ENCODE results near the gene CMTM1. TPM values are rescaled to one million over a fixed set of nuclear protein-coding genes. Genes with fewer than 3 reads are reported as not detected.

The CMTM1 gene
- total RNA-seq, 4 donors from 2014 or later, result 2.0 to 5.1 (median 2.1) TPM; not detected in 1

GRCh38 chr16:66553223-66553622 is 13.0 kb upstream of the CMTM1 start:
- 20 to 23% methylated on average over 8 of the region's 8 CpGs for WGBS, 2 donors
- Histone ChIP-seq H3K36me3 (no peaks in the 10 kb centered on the region), H3K4me3 (peak overlapping the region; percentile 56 to 71 (median 70)), H3K27me3 (no peaks in the 10 kb centered on the region), H3K27ac (peak overlapping the region in 3 of 4 donors; percentile 32 to 96 (median 95)), H3K9me3 (no peaks in the 10 kb centered on the region), H3K4me1 (peaks cover 0 to 77% (median 31%) of the 10 kb centered on the region in 4 donors)
- TF ChIP-seq EP300 (IDR thresholded peaks at IDR 0.05), result no peak
- no peak for TF ChIP-seq CTCF (IDR thresholded peaks at IDR 0.05)
- TF ChIP-seq POLR2A (IDR thresholded peaks at IDR 0.05), result no peak
- DNase-seq (ENCODE audit: low spot score in 2 of 2), result no peak

GRCh38 chr16:66554021-66554420 is 12.2 kb upstream of the CMTM1 start:
- TF ChIP-seq CTCF (IDR thresholded peaks at IDR 0.05) (no peak), POLR2A (IDR thresholded peaks at IDR 0.05) (no peak), EP300 (IDR thresholded peaks at IDR 0.05) (no peak)
- H3K4me1 ChIP-seq, result peaks cover 0 to 69% (median 24%) of the 10 kb centered on the region in 4 donors
- 85 to 95% methylated on average over 3 of the region's 3 CpGs for WGBS, 2 donors
- peak overlapping the region in 1 of 4 donors; percentile 95 for H3K27ac ChIP-seq
- peak overlapping the region in 2 of 4 donors; percentile 70 to 71 for H3K4me3 ChIP-seq
- H3K36me3 ChIP-seq, result peaks cover 0 to 4% (median 0%) of the 10 kb centered on the region in 3 donors
- no peak for DNase-seq (ENCODE audit: low spot score in 2 of 2)
- no peaks in the 10 kb centered on the region for H3K27me3 ChIP-seq
- no peaks in the 10 kb centered on the region for H3K9me3 ChIP-seq

- Histone ChIP-seq H3K36me3 (peaks cover 0 to 7% (median 0%) of the 10 kb centered on the region in 3 donors), H3K27ac (no peak overlapping the region), H3K9me3 (no peaks in the 10 kb centered on the region), H3K4me1 (peaks cover 0 to 66% (median 22%) of the 10 kb centered on the region in 4 donors), H3K4me3 (peak overlapping the region in 1 of 4 donors; percentile 70), H3K27me3 (no peaks in the 10 kb centered on the region)
- no peak for DNase-seq (ENCODE audit: low spot score in 2 of 2)
- 88 to 90% methylated on average over 6 of the region's 6 CpGs for WGBS, 2 donors
- TF ChIP-seq EP300 (IDR thresholded peaks at IDR 0.05), result no peak
- TF ChIP-seq CTCF (IDR thresholded peaks at IDR 0.05), result no peak
- no peak for TF ChIP-seq POLR2A (IDR thresholded peaks at IDR 0.05)
Measured at GRCh38 chr16:66554495-66554894, 11.7 kb upstream of the CMTM1 start.

GRCh38 chr16:66560107-66560506 is 6.1 kb upstream of the CMTM1 start:
- H3K4me1 ChIP-seq, result peaks cover 0 to 27% (median 3%) of the 10 kb centered on the region in 4 donors
- WGBS, 2 donors, result 87 to 89% methylated on average over 1 of the region's 1 CpG
- no peaks in the 10 kb centered on the region for H3K9me3 ChIP-seq
- no peak overlapping the region for H3K27ac ChIP-seq
- no peak for TF ChIP-seq CTCF (IDR thresholded peaks at IDR 0.05)
- TF ChIP-seq EP300 (IDR thresholded peaks at IDR 0.05), result no peak
- TF ChIP-seq POLR2A (IDR thresholded peaks at IDR 0.05), result no peak
- no peak overlapping the region for H3K4me3 ChIP-seq
- H3K36me3 ChIP-seq, result peaks cover 0 to 55% (median 0%) of the 10 kb centered on the region in 3 donors
- no peak for DNase-seq (ENCODE audit: low spot score in 2 of 2)
- no peaks in the 10 kb centered on the region for H3K27me3 ChIP-seq

- WGBS, 2 donors, result 94 to 97% methylated on average over 3 of the region's 3 CpGs
- peaks cover 0 to 67% (median 0%) of the 10 kb centered on the region in 3 donors for H3K36me3 ChIP-seq
- H3K27ac ChIP-seq, result no peak overlapping the region
- no peak overlapping the region for H3K4me3 ChIP-seq
- no peaks in the 10 kb centered on the region for H3K9me3 ChIP-seq
- H3K27me3 ChIP-seq, result no peaks in the 10 kb centered on the region
- TF ChIP-seq POLR2A (IDR thresholded peaks at IDR 0.05), result no peak
- TF ChIP-seq EP300 (IDR thresholded peaks at IDR 0.05), result no peak
- TF ChIP-seq CTCF (IDR thresholded peaks at IDR 0.05), result no peak
- no peak for DNase-seq (ENCODE audit: low spot score in 2 of 2)
- H3K4me1 ChIP-seq, result peaks cover 0 to 13% (median 3%) of the 10 kb centered on the region in 4 donors
Measured at GRCh38 chr16:66561381-66562080, 4.7 kb upstream of the CMTM1 start.
